Pancreas (tissue), 10 donors: ENCODE measurements around the gene GPN3. TPM values are rescaled to one million over a fixed set of nuclear protein-coding genes. Genes with fewer than 3 reads are reported as not detected.

Source experiments
- ATAC-seq, 4 donors: fragments of 200-7000 bp; cut with Tn5 transposase; one replicate each; pipeline versions ENCODE4 v1.8.0 to v1.9.1; 2020; ENCODE audit warnings: mild to moderate bottlenecking in 4 of 4, moderate library complexity in 4 of 4
- DNase-seq, 6 donors: peaks; one replicate each; pipeline ENCODE4 v3.0.0-alpha.2; 2020
- FAIRE-seq: peaks from 2 replicates; lab custom pipeline; 2012; peaks lifted over from hg19 to GRCh38; lab: Jason Lieb, UNC
- H3K27ac ChIP-seq, 4 donors: fragments of 200-600 bp; sonication (generic); 1 replicate in 3 of 4; 2 replicates in 1 of 4; pipeline versions ENCODE4 v1.5.0 to v1.8.0; 2020
- H3K27me3 ChIP-seq, 4 donors: fragments of 200-600 bp; one replicate each; pipeline ENCODE4 v1.8.0; 2021
- H3K36me3 ChIP-seq, 3 donors: fragments of 200-600 bp; sonication (generic) in 1 of 3; one replicate each; pipeline versions ENCODE4 v1.5.0 to v1.8.0; 2020 to 2021
- H3K4me1 ChIP-seq, 3 donors: fragments of 200-600 bp; one replicate each; pipeline ENCODE4 v1.8.0; 2021
- H3K4me3 ChIP-seq, 4 donors: fragments of 200-600 bp; sonication (generic) in 2 of 4; one replicate each; pipeline versions ENCODE4 v1.5.0 to v1.8.0; 2020 to 2021
- H3K9me3 ChIP-seq, 4 donors: fragments of 200-600 bp; one replicate each; pipeline ENCODE4 v1.8.0; 2021
- CTCF ChIP-seq, 4 donors: fragments of 200-600 bp; sonication (generic) in 3 of 4; IDR thresholded peaks; one replicate each; pipeline versions ENCODE4 v1.5.0 to v1.8.0; 2021; ENCODE audit warnings: antibody characterized with exemption in 4 of 4
- WGBS, 2 donors: extraction: QIAGEN DNeasy Blood & Tissue Kit; methylation state at CpG; one replicate each; pipeline ENCODE4 v1.1.7; 2013; 5-methylcytosine and 5-hydroxymethylcytosine counted together
- intact Hi-C, 3 donors: fragments of 100-400 bp; cut with DNase I; formaldehyde crosslinking; loops; one replicate each; pipeline versions ENCODE4 v1.11.1 to v1.14.2; 2022
- polyA plus RNA-seq, 2 donors: library from polyadenylated mRNA; stranded (reverse); fragments of 200-250 nt; gene quantifications; one replicate each; pipeline ENCODE4 v1.2.3, GENCODE V29; 2013
- total RNA-seq, 6 donors: library from RNA; stranded (reverse); fragmentation: NEBNext Ultra II Directional in 4 of 6; extraction: Animal tissue kit (Norgen Biotek cat#: 25700) in 4 of 6; gene quantifications; one replicate each; pipeline versions ENCODE4 v1.2.1 to v1.2.4, GENCODE V29; 2021 to 2023
- donor health status: healthy with polysubstance abuse.
- donor health status: DM: no; HTN: no; CAD: no; lungs with moderate emphysema.
- donor health status: DM: no; HTN: no; CAD: no.
- donor health status: control.
- donor health status: control.
- donor health status: Bipolar disorder and iron deficiency.
- donor health status: DM: yes; HTN: yes; CAD: no.
- donor health status: DM: no; HTN: no; CAD: no.
- donor health status: DM: no; HTN: no; CAD: no.
- donor health status: DM: yes; HTN: yes; CAD: no.

The GPN3 gene
- total and polyA plus RNA-seq, 8 donors = 6.8 to 11.5 (median 10.2) TPM

GRCh38 chr12:110403146-110403975 lies 64.7 kb downstream of the GPN3 start, which contains the start of gene ANAPC7:
ANAPC7 (minus strand) TSS chr12:110403708; CDS start chr12:110403627, 81 bp downstream.
- Histone ChIP-seq H3K36me3 (no peaks in the 10 kb centered on the region), H3K4me1 (peaks cover 0 to 8% (median 7%) of the 10 kb centered on the region in 3 donors), H3K9me3 (no peaks in the 10 kb centered on the region), H3K27ac (peak within 1 kb of the TSS; percentile 86 to 98 (median 90)), H3K27me3 (no peaks in the 10 kb centered on the region), H3K4me3 (peak within 1 kb of the TSS; percentile 58 to 99 (median 98))
- FAIRE-seq (no peak), DNase-seq (peak; percentile 86 to 96 (median 88)), ATAC-seq (peak; percentile 98 to 100 (median 99))
- WGBS, 2 donors = 1% methylated on average over 61 to 62 of the region's 62 CpGs
- intact Hi-C loops = no loop called here
- TF ChIP-seq CTCF (IDR thresholded peaks at IDR 0.05) = no peak

Other genes starting within 250 kb of the GPN3 start
- 10 to 100 TPM; 35.0 to 79.7 (median 60.3) TPM for gene ATP2A2, start 187.0 kb downstream of the GPN3 start, total RNA-seq
- 10 to 100 TPM; 16.3 to 36.7 TPM for gene ATP2A2, start 187.0 kb downstream of the GPN3 start, polyA plus RNA-seq
- gene ANAPC7, start 64.5 kb downstream of the GPN3 start, total RNA-seq = 10 to 100 TPM in 5 of 6 donors, 1 to 10 TPM in 1; 9.7 to 22.9 (median 14.1) TPM
- 10 to 100 TPM; 32.6 to 35.1 TPM for gene ANAPC7, start 64.5 kb downstream of the GPN3 start, polyA plus RNA-seq
- 100 to 1,000 TPM in 2 of 6 donors, 10 to 100 TPM in 4; 53.1 to 107 (median 70.5) TPM for gene ARPC3, start 17.9 kb downstream of the GPN3 start, total RNA-seq
- 100 to 1,000 TPM; 164 to 167 TPM for gene ARPC3, start 17.9 kb downstream of the GPN3 start, polyA plus RNA-seq
- gene FAM216A, start 588 bp upstream of the GPN3 start, total RNA-seq = 1 to 10 TPM in 4 of 6 donors, under 1 TPM in 2; 0.37 to 1.9 (median 1.1) TPM
- gene FAM216A, start 588 bp upstream of the GPN3 start, polyA plus RNA-seq = 1 to 10 TPM; 2.3 to 2.8 TPM
- 10 to 100 TPM; 29.1 to 49.3 (median 36.5) TPM for gene VPS29, start 33.9 kb upstream of the GPN3 start, total RNA-seq
- gene VPS29, start 33.9 kb upstream of the GPN3 start, polyA plus RNA-seq = 100 to 1,000 TPM in 1 of 2 donors, 10 to 100 TPM in 1; 66.8 to 120 TPM
- under 1 TPM; 0.16 to 0.28 (median 0.22) TPM for gene RAD9B, start 34.1 kb upstream of the GPN3 start, total RNA-seq
- gene RAD9B, start 34.1 kb upstream of the GPN3 start, polyA plus RNA-seq = under 1 TPM in 1 of 2 donors, not detected in 1; 0.26 TPM
- gene PPTC7, start 115.1 kb upstream of the GPN3 start, total RNA-seq = 1 to 10 TPM; 4.6 to 9.0 (median 6.2) TPM
- gene PPTC7, start 115.1 kb upstream of the GPN3 start, polyA plus RNA-seq = 1 to 10 TPM; 2.2 to 5.8 TPM
- gene TCTN1, start 145.9 kb upstream of the GPN3 start, total RNA-seq = 10 to 100 TPM; 14.7 to 25.3 (median 17.6) TPM
- 10 to 100 TPM; 31.0 to 54.5 TPM for gene TCTN1, start 145.9 kb upstream of the GPN3 start, polyA plus RNA-seq
- 1 to 10 TPM in 3 of 6 donors, under 1 TPM in 3; 0.42 to 5.2 (median 1.1) TPM for gene HVCN1, start 220.9 kb upstream of the GPN3 start, total RNA-seq
- gene HVCN1, start 220.9 kb upstream of the GPN3 start, polyA plus RNA-seq = 1 to 10 TPM; 1.5 to 2.0 TPM